HL-60/S4 treated with retinoic acid at 250 ng/mL for 4 days and 3 days (cell line): Measurements from ENCODE around the gene GOPC.
"Not testable (repeated sequence)": the region's sequence is repeated elsewhere in the genome, so short reads cannot be mapped to it uniquely, and the experiment has no call there.

Experiments
- in situ Hi-C: fragments of 300-500 bp; cut with MboI; formaldehyde crosslinking; loops from 2 replicates; pipeline ENCODE4 v1.7.0; 2022; ENCODE audit warnings: low sequenced_read_pairs

The GOPC gene

GRCh38 chr6:117518870-117519269 lies 83.4 kb downstream of the GOPC start:
- in situ Hi-C loops: no loop called here

- in situ Hi-C loops: not testable (repeated sequence)
Measured at GRCh38 chr6:117517995-117518394, 84.3 kb downstream of the GOPC start.

GRCh38 chr6:117515326-117515725 lies 87.0 kb downstream of the GOPC start:
- in situ Hi-C loops: no loop called here

- in situ Hi-C loops: no loop called here
Measured at GRCh38 chr6:117514655-117515054, 87.7 kb downstream of the GOPC start.

GRCh38 chr6:117513778-117514365 lies 88.4 kb downstream of the GOPC start:
- in situ Hi-C loops: no loop called here

GRCh38 chr6:117512987-117513573 lies 89.2 kb downstream of the GOPC start:
- in situ Hi-C loops: no loop called here

GRCh38 chr6:117512056-117512828 lies 90.1 kb downstream of the GOPC start:
- in situ Hi-C loops: no loop called here
